ENCODE measurements around the gene SPECC1L. TPM values are rescaled to one million over a fixed set of nuclear protein-coding genes. Genes with fewer than 3 reads are reported as not detected.
A peak's percentile ranks its signal among the peaks of the same experiment; 100 is the strongest.

Gene SPECC1L
- total and polyA plus RNA-seq, 4 experiments from 2014 or later, result 4.3 to 62.1 (median 32.0) TPM

- no peak overlapping the region for H3K27ac ChIP-seq (ENCODE audit: low read depth, low read length)
- peaks cover 0 to 2% of the 10 kb centered on the region in 2 donors for H3K36me3 Mint-ChIP-seq
- H3K4me1 Mint-ChIP-seq, result peaks cover 19 to 31% (median 24%) of the 10 kb centered on the region in 4 donors
- no peaks in the 10 kb centered on the region for H3K36me3 ChIP-seq (ENCODE audit: insufficient read depth, low read length)
- H3K4me1 ChIP-seq (ENCODE audit: insufficient read depth, low read length), result peaks cover 27% of the 10 kb centered on the region
- H3K27me3 ChIP-seq (ENCODE audit: insufficient read depth, low read length), result no peaks in the 10 kb centered on the region
- intact Hi-C loops (cut with micrococcal nuclease), result loop anchor here (5.0 kb wide), 1 partner anchor 335 kb away; no protein-coding TSS in a partner anchor
- peak overlapping the region in 3 of 7 donors; percentile 35 to 86 (median 70) for H3K27ac Mint-ChIP-seq
- H3K27me3 Mint-ChIP-seq, result no peaks in the 10 kb centered on the region
- H3K9me3 ChIP-seq (ENCODE audit: control insufficient read depth in 1 of 2, low read length in 2 of 2), result no peaks in the 10 kb centered on the region
- no peak for DNase-seq
- H3K9me3 Mint-ChIP-seq, result peaks cover 0 to 4% (median 0%) of the 10 kb centered on the region in 8 donors
- POLR2A ChIA-PET (ENCODE audit: partially characterized antibody), result interaction anchor here (1.0 to 1.5 kb wide), 2 partner anchors 12 to 96 kb away, joined by 3 to 7 read pairs; no protein-coding TSS in a partner anchor
- CTCF ChIA-PET (ENCODE audit: partially characterized antibody), result interaction anchor here (0.8 to 7.2 kb wide), 19 partner anchors 9 to 108 kb away, joined by 3 to 82 read pairs (median 5); no protein-coding TSS in a partner anchor
- H3K4me3 Mint-ChIP-seq, result peak overlapping the region in 7 of 8 donors; percentile 35 to 84 (median 75)
- H3K4me3 ChIP-seq (ENCODE audit: low read length in 2 of 2), result no peak overlapping the region
These were observed 151.6 kb downstream of the SPECC1L start for GRCh38 chr22:24422102-24422665.

- Mint-ChIP-seq H3K36me3 (peaks cover 0 to 11% of the 10 kb centered on the region in 2 donors), H3K9me3 (peaks cover 0 to 6% (median 0%) of the 10 kb centered on the region in 8 donors), H3K4me3 (peak overlapping the region in 7 of 8 donors; percentile 40 to 75 (median 65)), H3K27ac (peak overlapping the region in 1 of 7 donors; percentile 86), H3K4me1 (peaks cover 26 to 41% (median 33%) of the 10 kb centered on the region in 4 donors), H3K27me3 (no peaks in the 10 kb centered on the region)
- intact Hi-C loops (cut with micrococcal nuclease), result loop anchor here (1.0 to 5.0 kb wide), 2 partner anchors 98 to 334 kb away; no protein-coding TSS in a partner anchor
- H3K4me1 ChIP-seq (ENCODE audit: insufficient read depth, low read length), result peaks cover 37% of the 10 kb centered on the region
- H3K27ac ChIP-seq (ENCODE audit: low read depth, low read length), result no peak overlapping the region
- ChIA-PET POLR2A (ENCODE audit: partially characterized antibody) (interaction anchor here (1.0 to 2.0 kb wide), 5 partner anchors 11 to 98 kb away, joined by 4 to 10 read pairs (median 5); no protein-coding TSS in a partner anchor), CTCF (ENCODE audit: partially characterized antibody) (interaction anchor here (1.0 to 7.2 kb wide), 10 partner anchors 11 to 99 kb away, joined by 3 to 82 read pairs (median 14); no protein-coding TSS in a partner anchor)
- H3K4me3 ChIP-seq (ENCODE audit: low read length in 2 of 2), result peak overlapping the region in 1 of 2 donors; percentile 32
- DNase-seq, result peak in 4 of 5 donors; percentile 44 to 64 (median 57)
- H3K36me3 ChIP-seq (ENCODE audit: insufficient read depth, low read length), result no peaks in the 10 kb centered on the region
- no peaks in the 10 kb centered on the region for H3K27me3 ChIP-seq (ENCODE audit: insufficient read depth, low read length)
- no peaks in the 10 kb centered on the region for H3K9me3 ChIP-seq (ENCODE audit: control insufficient read depth in 1 of 2, low read length in 2 of 2)
These were observed 152.9 kb downstream of the SPECC1L start for GRCh38 chr22:24423519-24424000.

GRCh38 chr22:24424001-24424900, 153.6 kb downstream of the SPECC1L start:
- Histone ChIP-seq H3K4me1 (ENCODE audit: insufficient read depth, low read length) (peaks cover 44% of the 10 kb centered on the region), H3K9me3 (ENCODE audit: control insufficient read depth in 1 of 2, low read length in 2 of 2) (no peaks in the 10 kb centered on the region), H3K27me3 (ENCODE audit: insufficient read depth, low read length) (no peaks in the 10 kb centered on the region), H3K36me3 (ENCODE audit: insufficient read depth, low read length) (no peaks in the 10 kb centered on the region), H3K4me3 (ENCODE audit: low read length in 2 of 2) (peak overlapping the region in 1 of 2 donors; percentile 32), H3K27ac (ENCODE audit: low read depth, low read length) (no peak overlapping the region)
- H3K36me3 Mint-ChIP-seq, result peaks cover 0 to 12% of the 10 kb centered on the region in 2 donors
- no peak overlapping the region for H3K27ac Mint-ChIP-seq
- DNase-seq, result peak in 4 of 5 donors; percentile 32 to 50 (median 48)
- CTCF ChIA-PET (ENCODE audit: partially characterized antibody), result interaction anchor here (1.0 to 7.2 kb wide), 6 partner anchors 11 to 98 kb away, joined by 3 to 82 read pairs (median 10); no protein-coding TSS in a partner anchor
- intact Hi-C loops (cut with micrococcal nuclease), result loop anchor here (1.0 to 5.0 kb wide), 4 partner anchors 10 to 333 kb away; no protein-coding TSS in a partner anchor
- POLR2A ChIA-PET (ENCODE audit: partially characterized antibody), result interaction anchor here (1.0 to 4.3 kb wide), 6 partner anchors 11 to 131 kb away, joined by 4 to 25 read pairs (median 6); partner anchors contain the start of genes GUCD1 and SNRPD3
- H3K4me3 Mint-ChIP-seq, result peak overlapping the region; percentile 17 to 81 (median 48)
- H3K9me3 Mint-ChIP-seq, result peaks cover 0 to 6% (median 0%) of the 10 kb centered on the region in 8 donors
- peaks cover 31 to 48% (median 39%) of the 10 kb centered on the region in 4 donors for H3K4me1 Mint-ChIP-seq
- no peaks in the 10 kb centered on the region for H3K27me3 Mint-ChIP-seq

- Mint-ChIP-seq H3K36me3 (peaks cover 0 to 12% of the 10 kb centered on the region in 2 donors), H3K4me1 (peaks cover 35 to 56% (median 47%) of the 10 kb centered on the region in 4 donors), H3K27me3 (no peaks in the 10 kb centered on the region), H3K4me3 (peak overlapping the region; percentile 77 to 97 (median 94)), H3K27ac (peak overlapping the region; percentile 61 to 99 (median 95)), H3K9me3 (peaks cover 0 to 7% (median 0%) of the 10 kb centered on the region in 8 donors)
- H3K36me3 ChIP-seq (ENCODE audit: insufficient read depth, low read length), result no peaks in the 10 kb centered on the region
- POLR2A ChIA-PET (ENCODE audit: partially characterized antibody), result interaction anchor here (1.7 to 4.3 kb wide), 3 partner anchors 11 to 130 kb away, joined by 7 to 35 read pairs (median 25); partner anchors contain the start of genes GUCD1 and SNRPD3
- H3K9me3 ChIP-seq (ENCODE audit: control insufficient read depth in 1 of 2, low read length in 2 of 2), result no peaks in the 10 kb centered on the region
- no peaks in the 10 kb centered on the region for H3K27me3 ChIP-seq (ENCODE audit: insufficient read depth, low read length)
- H3K4me3 ChIP-seq (ENCODE audit: low read length in 2 of 2), result no peak overlapping the region
- no peak for DNase-seq
- intact Hi-C loops (cut with micrococcal nuclease), result loop anchor here (1.0 to 5.0 kb wide), 4 partner anchors 9 to 332 kb away; no protein-coding TSS in a partner anchor
- CTCF ChIA-PET (ENCODE audit: partially characterized antibody), result interaction anchor here (1.2 to 7.2 kb wide), 5 partner anchors 10 to 98 kb away, joined by 7 to 82 read pairs (median 14); no protein-coding TSS in a partner anchor
- no peak overlapping the region for H3K27ac ChIP-seq (ENCODE audit: low read depth, low read length)
- H3K4me1 ChIP-seq (ENCODE audit: insufficient read depth, low read length), result peaks cover 53% of the 10 kb centered on the region
These were observed 154.5 kb downstream of the SPECC1L start for GRCh38 chr22:24424901-24425775.

- H3K9me3 Mint-ChIP-seq, result peaks cover 0 to 7% (median 0%) of the 10 kb centered on the region in 8 donors
- no peaks in the 10 kb centered on the region for H3K36me3 ChIP-seq (ENCODE audit: insufficient read depth, low read length)
- H3K4me1 Mint-ChIP-seq, result peaks cover 39 to 66% (median 51%) of the 10 kb centered on the region in 4 donors
- intact Hi-C loops (cut with micrococcal nuclease), result no loop called here
- no peaks in the 10 kb centered on the region for H3K9me3 ChIP-seq (ENCODE audit: control insufficient read depth in 1 of 2, low read length in 2 of 2)
- POLR2A ChIA-PET (ENCODE audit: partially characterized antibody), result interaction anchor here (0.6 to 4.3 kb wide), 9 partner anchors 8 to 904 kb away, joined by 3 to 35 read pairs (median 8); partner anchors contain the start of genes GUCD1, MIF and SNRPD3
- peaks cover 66% of the 10 kb centered on the region for H3K4me1 ChIP-seq (ENCODE audit: insufficient read depth, low read length)
- no peaks in the 10 kb centered on the region for H3K27me3 Mint-ChIP-seq
- CTCF ChIA-PET (ENCODE audit: partially characterized antibody), result interaction anchor here (1.3 to 7.2 kb wide), 6 partner anchors 9 to 103 kb away, joined by 3 to 82 read pairs (median 10); no protein-coding TSS in a partner anchor
- peak overlapping the region; percentile 90 to 99 (median 95) for H3K27ac Mint-ChIP-seq
- H3K4me3 ChIP-seq (ENCODE audit: low read length in 2 of 2), result peak overlapping the region in 1 of 2 donors; percentile 75
- peak overlapping the region; percentile 77 to 97 (median 94) for H3K4me3 Mint-ChIP-seq
- no peaks in the 10 kb centered on the region for H3K27me3 ChIP-seq (ENCODE audit: insufficient read depth, low read length)
- peaks cover 0 to 15% of the 10 kb centered on the region in 2 donors for H3K36me3 Mint-ChIP-seq
- H3K27ac ChIP-seq (ENCODE audit: low read depth, low read length), result peak overlapping the region; percentile 81
- no peak for DNase-seq
These were observed 155.8 kb downstream of the SPECC1L start for GRCh38 chr22:24426436-24426835.
